HepG2 (cell line): ENCODE measurements around the gene CCR2. TPM values are rescaled to one million over a fixed set of nuclear protein-coding genes. Genes with fewer than 3 reads are reported as not detected.

Source experiments
- ATAC-seq: fragments of 200-7000 bp; cut with Tn5 transposase; 3 replicates; pipeline ENCODE4 v1.9.1; 2020; ENCODE audit warnings: mild to moderate bottlenecking, moderate library complexity
- BruUV-seq: library from RNA; stranded (reverse); fragments of 400-500 nt; replicated peaks from 2 replicates; lab custom pipeline; 2021; lab: Mats Ljungman, UMichigan
- CTCF ChIA-PET: fragments of 300-600 bp; formaldehyde crosslinking; extraction: SDS; loops from one replicate; lab custom pipeline; 2021; ENCODE audit warnings: low total read pairs, inconsistent platforms, low intra/inter-chr PET ratio; lab: Yijun Ruan, JAX
- POLR2A ChIA-PET: fragments of 350-600 bp; sonication (Branson Sonifier 250); formaldehyde crosslinking; loops from one replicate; lab custom pipeline; 2020; ENCODE audit warnings: antibody characterized with exemption, inconsistent platforms; lab: Yijun Ruan, JAX
- DNase-seq: peaks from one replicate; pipeline ENCODE4 v3.0.0-alpha.2; 2015; ENCODE audit warnings: low spot score
- FAIRE-seq: peaks from 3 replicates; lab custom pipeline; 2011; peaks lifted over from hg19 to GRCh38; lab: Jason Lieb, UNC
- H2AFZ ChIP-seq: one replicate; pipeline ENCODE4 v1.6.1; 2011; ENCODE audit warnings: low read length, inconsistent platforms
- H3K27ac ChIP-seq: fragments of 300-600 bp; 3 replicates; pipeline ENCODE4 v1.8.0; 2011; ENCODE audit warnings: mixed run types, mild to moderate bottlenecking, mixed read lengths, low read length, inconsistent platforms; ENCODE audit not compliant: insufficient read depth; ENCODE audit errors: extremely low read length
- H3K27me3 ChIP-seq, 2 experiments: fragments of 200-600 bp in 1 of 2; 2 replicates in 1 of 2; 3 replicates in 1 of 2; pipeline versions ENCODE4 v1.6.0 to v1.8.0; 2011; ENCODE audit warnings: low read length in 2 of 2, mild to moderate bottlenecking in 2 of 2, moderate library complexity in 2 of 2, inconsistent platforms in 1 of 2; ENCODE audit not compliant: insufficient read depth in 2 of 2, control insufficient read depth in 1 of 2
- H3K36me3 ChIP-seq, 2 experiments: fragments of 200-600 bp in 1 of 2; replicated peaks in 1 of 2; 2 replicates in 1 of 2; 3 replicates in 1 of 2; pipeline versions ENCODE4 v1.5.1 to v1.8.0; 2011; ENCODE audit warnings: low read length in 2 of 2, inconsistent platforms in 1 of 2; ENCODE audit not compliant: insufficient read depth in 2 of 2, control insufficient read depth in 1 of 2
- H3K4me1 ChIP-seq: 2 replicates; pipeline ENCODE4 v1.5.1; 2012; ENCODE audit warnings: low read length, inconsistent platforms; ENCODE audit not compliant: insufficient read depth
- H3K4me2 ChIP-seq: 2 replicates; pipeline ENCODE4 v1.6.0; 2011; ENCODE audit warnings: low read depth, low read length, inconsistent platforms
- H3K4me3 ChIP-seq, 3 experiments: fragments of 200-600 bp in 1 of 3; sonication (generic), shearing (Covaris generic) in 1 of 3; replicated peaks in 1 of 3; 2 replicates each; pipeline ENCODE4 v1.5.1; 2011 to 2016; ENCODE audit warnings: low read length in 3 of 3, inconsistent platforms in 2 of 3, low read depth in 2 of 3, mild to moderate bottlenecking in 2 of 3, control low read depth in 1 of 3, mixed read lengths in 1 of 3; ENCODE audit not compliant: insufficient read depth in 1 of 3
- H3K79me2 ChIP-seq: one replicate; pipeline ENCODE4 v1.6.1; 2011; ENCODE audit warnings: low read length, inconsistent platforms; ENCODE audit not compliant: insufficient read depth
- H3K9ac ChIP-seq: 2 replicates; pipeline ENCODE4 v1.6.0; 2011; ENCODE audit warnings: mild to moderate bottlenecking, low read depth, low read length, inconsistent platforms; ENCODE audit not compliant: insufficient read depth
- H3K9me3 ChIP-seq: 2 replicates; pipeline ENCODE4 v1.5.1; 2012; ENCODE audit warnings: mild to moderate bottlenecking, low read length
- H4K20me1 ChIP-seq: 2 replicates; pipeline ENCODE4 v1.6.0; 2011; ENCODE audit warnings: inconsistent platforms, mild to moderate bottlenecking, low read length, moderate library complexity; ENCODE audit not compliant: insufficient read depth
- FOXP1 ChIP-seq, 2 experiments: fragments of 450-650 bp in 1 of 2; IDR thresholded peaks; 2 replicates each; pipeline ENCODE4 v1.6.1; 2017 to 2018; ENCODE audit warnings: antibody characterized with exemption in 1 of 2
- HOXA3 ChIP-seq: sonication (generic); formaldehyde crosslinking; IDR thresholded peaks from 2 replicates; pipeline ENCODE4 v1.5.0; 2020; ENCODE audit warnings: missing genetic modification reagents
- MED1 ChIP-seq: sonication (generic); formaldehyde crosslinking; IDR thresholded peaks from 2 replicates; pipeline ENCODE4 v1.4.0; 2020; ENCODE audit warnings: missing genetic modification reagents
- NFRKB ChIP-seq: fragments of 450-650 bp; IDR thresholded peaks from 2 replicates; pipeline ENCODE4 v1.6.1; 2017
- POGZ ChIP-seq: sonication (generic); formaldehyde crosslinking; IDR thresholded peaks from 2 replicates; pipeline ENCODE4 v1.4.0; 2020; ENCODE audit warnings: mild to moderate bottlenecking, missing genetic modification reagents
- SMYD3 ChIP-seq: sonication (generic); formaldehyde crosslinking; IDR thresholded peaks from 2 replicates; pipeline ENCODE4 v1.8.1; 2023; ENCODE audit warnings: mild to moderate bottlenecking, missing genetic modification reagents
- TRIM24 ChIP-seq: sonication (generic); formaldehyde crosslinking; IDR thresholded peaks from 2 replicates; pipeline ENCODE4 v1.8.0; 2022; ENCODE audit warnings: mild to moderate bottlenecking, missing genetic modification reagents
- ZNF326 ChIP-seq: sonication (generic); formaldehyde crosslinking; IDR thresholded peaks from 2 replicates; pipeline ENCODE4 v1.4.0; 2020; ENCODE audit warnings: missing genetic modification reagents, borderline replicate concordance
- ZNF660 ChIP-seq: sonication (generic); formaldehyde crosslinking; IDR thresholded peaks from 2 replicates; pipeline ENCODE4 v1.5.1; 2020; ENCODE audit warnings: mild to moderate bottlenecking, low read depth, missing genetic modification reagents, borderline replicate concordance
- WGBS: methylation state at CpG from one replicate; pipeline ENCODE4 v1.1.6; 2017; ENCODE audit warnings: low lambda C conversion rate; 5-methylcytosine and 5-hydroxymethylcytosine counted together
- in situ Hi-C: cut with HindIII; loops from 2 replicates; pipeline ENCODE4 v1.10.0; 2017; ENCODE audit warnings: low pct_unique_long_range_greater_than_20kb; ENCODE audit not compliant: extremely low pct_ligation_motif_present
- intact Hi-C: fragments of 100-400 bp; cut with micrococcal nuclease; formaldehyde crosslinking; loops from one replicate; pipeline ENCODE4 v1.10.0; 2022; ENCODE audit not compliant: unreplicated experiment
- polyA plus RNA-seq, 8 experiments: library from polyadenylated mRNA; depleted of rRNA in 3 of 8; stranded (reverse) in 7 of 8; unstranded in 1 of 8; fragments of >200 nt; fragmentation: Illumina TruSeq in 4 of 8; extraction: Trizol in 4 of 8; gene quantifications; 2 replicates each; pipeline versions ENCODE4 v1.2.1 to v1.2.3, GENCODE V29; 2011 to 2016; ENCODE audit warnings: low read depth in 4 of 8, missing spikeins in 1 of 8, mixed read lengths in 1 of 8; ENCODE audit not compliant: insufficient read depth in 1 of 8
- total RNA-seq, 5 experiments: library from RNA; depleted of rRNA; stranded (reverse); fragments of >200 nt; fragmentation: Illumina TruSeq; extraction: Trizol; gene quantifications; 2 replicates each; pipeline ENCODE4 v1.2.3, GENCODE V29; 2016; ENCODE audit warnings: low read depth in 1 of 5
- TF ChIP-seq, protein P1 (sequence below): sonication (generic); formaldehyde crosslinking; IDR thresholded peaks from 2 replicates; pipeline ENCODE4 v1.4.0; 2020; ENCODE audit warnings: missing genetic modification reagents
- TF ChIP-seq, protein P2 (sequence below): IDR thresholded peaks from 2 replicates; pipeline ENCODE4 v1.6.1; 2016; ENCODE audit warnings: missing compliant biosample characterization, missing genetic modification reagents, borderline replicate concordance

Gene CCR2
- total and polyA plus RNA-seq, 2 of the 13 experiments (the other 11 are each of a cell fraction or from before 2014, with no cell fraction given): not detected

DNA sequence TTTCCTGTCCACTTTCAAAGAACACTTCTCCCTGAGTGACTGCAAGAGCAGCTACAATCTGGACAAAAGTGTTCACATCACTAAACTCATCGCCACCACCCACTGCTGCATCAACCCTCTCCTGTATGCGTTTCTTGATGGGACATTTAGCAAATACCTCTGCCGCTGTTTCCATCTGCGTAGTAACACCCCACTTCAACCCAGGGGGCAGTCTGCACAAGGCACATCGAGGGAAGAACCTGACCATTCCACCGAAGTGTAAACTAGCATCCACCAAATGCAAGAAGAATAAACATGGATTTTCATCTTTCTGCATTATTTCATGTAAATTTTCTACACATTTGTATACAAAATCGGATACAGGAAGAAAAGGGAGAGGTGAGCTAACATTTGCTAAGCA, 54.9 kb downstream of the CCR2 start (continued):
- TF ChIP-seq, protein P1, sequence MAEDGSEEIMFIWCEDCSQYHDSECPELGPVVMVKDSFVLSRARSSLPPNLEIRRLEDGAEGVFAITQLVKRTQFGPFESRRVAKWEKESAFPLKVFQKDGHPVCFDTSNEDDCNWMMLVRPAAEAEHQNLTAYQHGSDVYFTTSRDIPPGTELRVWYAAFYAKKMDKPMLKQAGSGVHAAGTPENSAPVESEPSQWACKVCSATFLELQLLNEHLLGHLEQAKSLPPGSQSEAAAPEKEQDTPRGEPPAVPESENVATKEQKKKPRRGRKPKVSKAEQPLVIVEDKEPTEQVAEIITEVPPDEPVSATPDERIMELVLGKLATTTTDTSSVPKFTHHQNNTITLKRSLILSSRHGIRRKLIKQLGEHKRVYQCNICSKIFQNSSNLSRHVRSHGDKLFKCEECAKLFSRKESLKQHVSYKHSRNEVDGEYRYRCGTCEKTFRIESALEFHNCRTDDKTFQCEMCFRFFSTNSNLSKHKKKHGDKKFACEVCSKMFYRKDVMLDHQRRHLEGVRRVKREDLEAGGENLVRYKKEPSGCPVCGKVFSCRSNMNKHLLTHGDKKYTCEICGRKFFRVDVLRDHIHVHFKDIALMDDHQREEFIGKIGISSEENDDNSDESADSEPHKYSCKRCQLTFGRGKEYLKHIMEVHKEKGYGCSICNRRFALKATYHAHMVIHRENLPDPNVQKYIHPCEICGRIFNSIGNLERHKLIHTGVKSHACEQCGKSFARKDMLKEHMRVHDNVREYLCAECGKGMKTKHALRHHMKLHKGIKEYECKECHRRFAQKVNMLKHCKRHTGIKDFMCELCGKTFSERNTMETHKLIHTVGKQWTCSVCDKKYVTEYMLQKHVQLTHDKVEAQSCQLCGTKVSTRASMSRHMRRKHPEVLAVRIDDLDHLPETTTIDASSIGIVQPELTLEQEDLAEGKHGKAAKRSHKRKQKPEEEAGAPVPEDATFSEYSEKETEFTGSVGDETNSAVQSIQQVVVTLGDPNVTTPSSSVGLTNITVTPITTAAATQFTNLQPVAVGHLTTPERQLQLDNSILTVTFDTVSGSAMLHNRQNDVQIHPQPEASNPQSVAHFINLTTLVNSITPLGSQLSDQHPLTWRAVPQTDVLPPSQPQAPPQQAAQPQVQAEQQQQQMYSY: no peak

DNA sequence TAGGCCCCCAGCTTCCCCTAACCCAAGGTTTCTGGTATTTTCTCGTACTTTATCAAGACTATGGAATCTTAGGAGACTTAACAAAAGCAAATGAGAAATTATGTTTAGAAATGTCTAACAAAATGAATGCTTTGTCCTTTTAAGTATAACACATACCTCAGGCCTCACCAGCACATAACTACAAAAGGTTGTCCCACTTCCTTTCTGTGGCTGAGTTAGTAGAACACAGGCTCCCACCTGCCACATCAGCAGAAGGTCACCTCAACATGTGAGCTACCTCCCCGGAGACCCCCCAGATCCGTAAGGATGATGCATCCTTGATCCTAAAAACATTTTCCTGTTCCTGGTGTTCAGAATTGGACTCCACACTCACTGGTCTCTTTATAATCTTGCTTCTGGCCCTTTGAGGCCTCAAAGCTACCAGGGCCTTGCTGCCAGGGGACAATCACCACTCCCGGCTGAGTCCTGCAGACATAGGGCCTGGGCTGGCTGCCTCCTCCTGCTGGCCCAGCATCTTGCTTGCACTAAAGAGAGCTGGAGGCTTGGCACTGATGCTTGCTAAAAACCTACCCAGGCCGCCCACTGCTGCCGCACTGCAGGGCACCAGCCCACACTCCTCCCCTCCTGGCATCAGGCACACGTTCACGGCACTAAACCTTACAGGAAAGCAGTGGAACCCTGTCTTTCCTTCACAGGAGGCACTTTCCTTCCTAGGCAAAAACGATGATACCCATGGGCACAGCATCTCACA, 56.0 kb downstream of the CCR2 start:
- no peak overlapping the region for H3K9ac ChIP-seq
- DNase-seq (no peak), FAIRE-seq (no peak), ATAC-seq (no peak)
- 33% methylated on average over 8 of the region's 9 CpGs for WGBS
- no peaks in the 10 kb centered on the region for H3K36me3 ChIP-seq
- H3K79me2 ChIP-seq: no peaks in the 10 kb centered on the region
- H3K27me3 ChIP-seq: peaks cover 4 to 8% of the 10 kb centered on the region in 2 experiments; a peak in 2 of 5 replicates
- H4K20me1 ChIP-seq: no peaks in the 10 kb centered on the region
- no peak for TF ChIP-seq HOXA3 (CRISPR knock-in tag)
- TF ChIP-seq POGZ (CRISPR knock-in tag): no peak
- TF ChIP-seq ZNF660 (CRISPR knock-in tag): no peak
- no peak for TF ChIP-seq TRIM24
- TF ChIP-seq ZNF326: no peak
- TF ChIP-seq, protein P2, sequence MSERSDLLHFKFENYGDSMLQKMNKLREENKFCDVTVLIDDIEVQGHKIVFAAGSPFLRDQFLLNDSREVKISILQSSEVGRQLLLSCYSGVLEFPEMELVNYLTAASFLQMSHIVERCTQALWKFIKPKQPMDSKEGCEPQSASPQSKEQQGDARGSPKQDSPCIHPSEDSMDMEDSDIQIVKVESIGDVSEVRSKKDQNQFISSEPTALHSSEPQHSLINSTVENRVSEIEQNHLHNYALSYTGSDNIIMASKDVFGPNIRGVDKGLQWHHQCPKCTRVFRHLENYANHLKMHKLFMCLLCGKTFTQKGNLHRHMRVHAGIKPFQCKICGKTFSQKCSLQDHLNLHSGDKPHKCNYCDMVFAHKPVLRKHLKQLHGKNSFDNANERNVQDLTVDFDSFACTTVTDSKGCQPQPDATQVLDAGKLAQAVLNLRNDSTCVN (CRISPR knock-in tag): no peak
- no peak for TF ChIP-seq NFRKB
- TF ChIP-seq SMYD3 (CRISPR knock-in tag): no peak
- TF ChIP-seq FOXP1 (IDR thresholded peaks at IDR 0.05): no peak
- TF ChIP-seq FOXP1 (CRISPR knock-in tag; IDR thresholded peaks at IDR 0.05): no peak
- TF ChIP-seq MED1 (CRISPR knock-in tag): no peak
- CTCF ChIA-PET: no interaction called here
- no peak overlapping the region for H3K4me2 ChIP-seq
- H2AFZ ChIP-seq: no peak overlapping the region
- no peaks in the 10 kb centered on the region for H3K4me1 ChIP-seq
- H3K4me3 ChIP-seq: no peak overlapping the region
- intact Hi-C loops (no loop called here), in situ Hi-C loops (no loop called here)
- POLR2A ChIA-PET: no interaction called here
- H3K9me3 ChIP-seq: no peaks in the 10 kb centered on the region
- H3K27ac ChIP-seq: no peak overlapping the region
- no TSS peak for BruUV-seq
